H1 (cell line): ENCODE measurements around the gene SLC9B2. TPM values are rescaled to one million over a fixed set of nuclear protein-coding genes. Genes with fewer than 3 reads are reported as not detected.

Experiments
- BRCA1 ChIP-seq: IDR thresholded peaks from 2 replicates; pipeline ENCODE4 v1.6.1; 2012; ENCODE audit warnings: low read depth, low read length, improper control_type of control experiment
- CBX8 ChIP-seq: fragments of 300-800, 300-1000 bp; sonication (generic); IDR thresholded peaks from 2 replicates; pipeline ENCODE4 v1.7.1; 2016; ENCODE audit warnings: low read depth, low read length, borderline replicate concordance
- JUN ChIP-seq: IDR thresholded peaks from 2 replicates; pipeline ENCODE4 v1.6.1; 2011; ENCODE audit warnings: low read depth, mild to moderate bottlenecking, improper control_type of control experiment, low read length
- RAD21 ChIP-seq, 2 experiments: IDR thresholded peaks in 1 of 2; conservative IDR thresholded peaks in 1 of 2; 2 replicates each; pipeline ENCODE4 v1.6.1; 2011; ENCODE audit warnings: low read depth in 2 of 2, low read length in 2 of 2, improper control_type of control experiment in 1 of 2, inconsistent platforms in 1 of 2, mild to moderate bottlenecking in 1 of 2, moderate library complexity in 1 of 2
- SP2 ChIP-seq: IDR thresholded peaks from 2 replicates; pipeline ENCODE4 v1.6.1; 2012; ENCODE audit warnings: mild to moderate bottlenecking, low read length, inconsistent platforms
- polyA plus RNA-seq, 7 experiments: library from polyadenylated mRNA; depleted of rRNA in 3 of 7; stranded (reverse) in 5 of 7; unstranded in 2 of 7; fragments of >200 nt in 5 of 7; fragments of 200-250 nt in 2 of 7; gene quantifications; 1 replicate in 5 of 7; 2 replicates in 1 of 7; 4 replicates in 1 of 7; pipeline versions ENCODE4 v1.2.1 to v1.2.3, GENCODE V29; 2011 to 2013; ENCODE audit warnings: missing spikeins in 2 of 7, mixed read lengths in 2 of 7
- total RNA-seq: library from RNA; stranded (reverse); fragmentation: NEBNext Ultra II Directional; extraction: Animal tissue kit (Norgen Biotek cat#: 25700); gene quantifications from 2 replicates; pipeline ENCODE4 v1.2.1, GENCODE V29; 2021
- TF ChIP-seq, protein P1 (sequence below): fragments of 300-600 bp; sonication (generic); IDR thresholded peaks from 2 replicates; pipeline ENCODE4 v1.7.1; 2012; ENCODE audit warnings: low read length, moderate library complexity, mild to moderate bottlenecking, inconsistent platforms; ENCODE audit not compliant: insufficient replicate concordance

SLC9B2 gene
- total and polyA plus RNA-seq, 2 of the 8 experiments (the other 6 are each of a cell fraction or from before 2014, with no cell fraction given), result 3.2 to 5.2 TPM

DNA sequence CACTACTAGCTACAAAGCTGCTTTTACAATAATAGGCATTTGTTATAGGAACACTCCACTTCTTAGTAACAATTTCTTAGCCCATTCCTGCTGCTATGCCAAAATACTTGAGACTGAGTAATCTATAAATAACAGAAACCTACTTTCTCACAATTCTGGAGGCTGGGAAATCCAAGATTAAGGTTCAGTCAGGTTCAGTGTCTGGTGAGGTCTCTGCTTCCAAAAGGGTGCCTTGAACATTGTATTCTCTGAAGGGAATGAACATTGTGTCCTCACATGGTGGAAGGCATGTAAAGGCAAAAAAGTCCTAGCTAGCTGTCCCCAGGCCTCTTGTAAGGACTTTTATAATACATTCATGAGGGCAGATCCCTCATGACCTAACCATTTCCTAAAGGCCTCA, 64.0 kb downstream of the SLC9B2 start (continued):
- TF ChIP-seq, protein P1, sequence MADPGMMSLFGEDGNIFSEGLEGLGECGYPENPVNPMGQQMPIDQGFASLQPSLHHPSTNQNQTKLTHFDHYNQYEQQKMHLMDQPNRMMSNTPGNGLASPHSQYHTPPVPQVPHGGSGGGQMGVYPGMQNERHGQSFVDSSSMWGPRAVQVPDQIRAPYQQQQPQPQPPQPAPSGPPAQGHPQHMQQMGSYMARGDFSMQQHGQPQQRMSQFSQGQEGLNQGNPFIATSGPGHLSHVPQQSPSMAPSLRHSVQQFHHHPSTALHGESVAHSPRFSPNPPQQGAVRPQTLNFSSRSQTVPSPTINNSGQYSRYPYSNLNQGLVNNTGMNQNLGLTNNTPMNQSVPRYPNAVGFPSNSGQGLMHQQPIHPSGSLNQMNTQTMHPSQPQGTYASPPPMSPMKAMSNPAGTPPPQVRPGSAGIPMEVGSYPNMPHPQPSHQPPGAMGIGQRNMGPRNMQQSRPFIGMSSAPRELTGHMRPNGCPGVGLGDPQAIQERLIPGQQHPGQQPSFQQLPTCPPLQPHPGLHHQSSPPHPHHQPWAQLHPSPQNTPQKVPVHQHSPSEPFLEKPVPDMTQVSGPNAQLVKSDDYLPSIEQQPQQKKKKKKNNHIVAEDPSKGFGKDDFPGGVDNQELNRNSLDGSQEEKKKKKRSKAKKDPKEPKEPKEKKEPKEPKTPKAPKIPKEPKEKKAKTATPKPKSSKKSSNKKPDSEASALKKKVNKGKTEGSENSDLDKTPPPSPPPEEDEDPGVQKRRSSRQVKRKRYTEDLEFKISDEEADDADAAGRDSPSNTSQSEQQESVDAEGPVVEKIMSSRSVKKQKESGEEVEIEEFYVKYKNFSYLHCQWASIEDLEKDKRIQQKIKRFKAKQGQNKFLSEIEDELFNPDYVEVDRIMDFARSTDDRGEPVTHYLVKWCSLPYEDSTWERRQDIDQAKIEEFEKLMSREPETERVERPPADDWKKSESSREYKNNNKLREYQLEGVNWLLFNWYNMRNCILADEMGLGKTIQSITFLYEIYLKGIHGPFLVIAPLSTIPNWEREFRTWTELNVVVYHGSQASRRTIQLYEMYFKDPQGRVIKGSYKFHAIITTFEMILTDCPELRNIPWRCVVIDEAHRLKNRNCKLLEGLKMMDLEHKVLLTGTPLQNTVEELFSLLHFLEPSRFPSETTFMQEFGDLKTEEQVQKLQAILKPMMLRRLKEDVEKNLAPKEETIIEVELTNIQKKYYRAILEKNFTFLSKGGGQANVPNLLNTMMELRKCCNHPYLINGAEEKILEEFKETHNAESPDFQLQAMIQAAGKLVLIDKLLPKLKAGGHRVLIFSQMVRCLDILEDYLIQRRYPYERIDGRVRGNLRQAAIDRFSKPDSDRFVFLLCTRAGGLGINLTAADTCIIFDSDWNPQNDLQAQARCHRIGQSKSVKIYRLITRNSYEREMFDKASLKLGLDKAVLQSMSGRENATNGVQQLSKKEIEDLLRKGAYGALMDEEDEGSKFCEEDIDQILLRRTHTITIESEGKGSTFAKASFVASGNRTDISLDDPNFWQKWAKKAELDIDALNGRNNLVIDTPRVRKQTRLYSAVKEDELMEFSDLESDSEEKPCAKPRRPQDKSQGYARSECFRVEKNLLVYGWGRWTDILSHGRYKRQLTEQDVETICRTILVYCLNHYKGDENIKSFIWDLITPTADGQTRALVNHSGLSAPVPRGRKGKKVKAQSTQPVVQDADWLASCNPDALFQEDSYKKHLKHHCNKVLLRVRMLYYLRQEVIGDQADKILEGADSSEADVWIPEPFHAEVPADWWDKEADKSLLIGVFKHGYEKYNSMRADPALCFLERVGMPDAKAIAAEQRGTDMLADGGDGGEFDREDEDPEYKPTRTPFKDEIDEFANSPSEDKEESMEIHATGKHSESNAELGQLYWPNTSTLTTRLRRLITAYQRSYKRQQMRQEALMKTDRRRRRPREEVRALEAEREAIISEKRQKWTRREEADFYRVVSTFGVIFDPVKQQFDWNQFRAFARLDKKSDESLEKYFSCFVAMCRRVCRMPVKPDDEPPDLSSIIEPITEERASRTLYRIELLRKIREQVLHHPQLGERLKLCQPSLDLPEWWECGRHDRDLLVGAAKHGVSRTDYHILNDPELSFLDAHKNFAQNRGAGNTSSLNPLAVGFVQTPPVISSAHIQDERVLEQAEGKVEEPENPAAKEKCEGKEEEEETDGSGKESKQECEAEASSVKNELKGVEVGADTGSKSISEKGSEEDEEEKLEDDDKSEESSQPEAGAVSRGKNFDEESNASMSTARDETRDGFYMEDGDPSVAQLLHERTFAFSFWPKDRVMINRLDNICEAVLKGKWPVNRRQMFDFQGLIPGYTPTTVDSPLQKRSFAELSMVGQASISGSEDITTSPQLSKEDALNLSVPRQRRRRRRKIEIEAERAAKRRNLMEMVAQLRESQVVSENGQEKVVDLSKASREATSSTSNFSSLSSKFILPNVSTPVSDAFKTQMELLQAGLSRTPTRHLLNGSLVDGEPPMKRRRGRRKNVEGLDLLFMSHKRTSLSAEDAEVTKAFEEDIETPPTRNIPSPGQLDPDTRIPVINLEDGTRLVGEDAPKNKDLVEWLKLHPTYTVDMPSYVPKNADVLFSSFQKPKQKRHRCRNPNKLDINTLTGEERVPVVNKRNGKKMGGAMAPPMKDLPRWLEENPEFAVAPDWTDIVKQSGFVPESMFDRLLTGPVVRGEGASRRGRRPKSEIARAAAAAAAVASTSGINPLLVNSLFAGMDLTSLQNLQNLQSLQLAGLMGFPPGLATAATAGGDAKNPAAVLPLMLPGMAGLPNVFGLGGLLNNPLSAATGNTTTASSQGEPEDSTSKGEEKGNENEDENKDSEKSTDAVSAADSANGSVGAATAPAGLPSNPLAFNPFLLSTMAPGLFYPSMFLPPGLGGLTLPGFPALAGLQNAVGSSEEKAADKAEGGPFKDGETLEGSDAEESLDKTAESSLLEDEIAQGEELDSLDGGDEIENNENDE, result no peak
- TF ChIP-seq JUN (no peak), SP2 (no peak), BRCA1 (no peak), CBX8 (no peak), RAD21 (IDR thresholded peaks at IDR 0.05 in 1 of 2, conservative IDR thresholded peaks at IDR 0.05 in 1 of 2; ENCODE audit: low read depth in 2 of 2, low read length in 2 of 2) (no peak)
